Choroid plexus epithelial cell (primary cell): ENCODE data around the gene OR9K2.
A peak's percentile ranks its signal among the peaks of the same experiment; 100 is the strongest.

Experiments
- DNase-seq: peaks from one replicate; pipeline ENCODE4 v3.0.0-alpha.2; 2010; ENCODE audit warnings: low read depth
- H3K4me3 ChIP-seq: 2 replicates; pipeline ENCODE4 v1.5.1; 2011; ENCODE audit warnings: low read depth, mild to moderate bottlenecking, control low read depth, low read length, moderate library complexity
- TF ChIP-seq, protein P1 (sequence below): conservative IDR thresholded peaks from 2 replicates; pipeline ENCODE4 v1.5.1; 2011; ENCODE audit warnings: low read depth, mild to moderate bottlenecking, control low read depth, inconsistent platforms, low read length, moderate library complexity

The OR9K2 gene, protein sequence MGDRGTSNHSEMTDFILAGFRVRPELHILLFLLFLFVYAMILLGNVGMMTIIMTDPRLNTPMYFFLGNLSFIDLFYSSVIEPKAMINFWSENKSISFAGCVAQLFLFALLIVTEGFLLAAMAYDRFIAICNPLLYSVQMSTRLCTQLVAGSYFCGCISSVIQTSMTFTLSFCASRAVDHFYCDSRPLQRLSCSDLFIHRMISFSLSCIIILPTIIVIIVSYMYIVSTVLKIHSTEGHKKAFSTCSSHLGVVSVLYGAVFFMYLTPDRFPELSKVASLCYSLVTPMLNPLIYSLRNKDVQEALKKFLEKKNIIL

DNA sequence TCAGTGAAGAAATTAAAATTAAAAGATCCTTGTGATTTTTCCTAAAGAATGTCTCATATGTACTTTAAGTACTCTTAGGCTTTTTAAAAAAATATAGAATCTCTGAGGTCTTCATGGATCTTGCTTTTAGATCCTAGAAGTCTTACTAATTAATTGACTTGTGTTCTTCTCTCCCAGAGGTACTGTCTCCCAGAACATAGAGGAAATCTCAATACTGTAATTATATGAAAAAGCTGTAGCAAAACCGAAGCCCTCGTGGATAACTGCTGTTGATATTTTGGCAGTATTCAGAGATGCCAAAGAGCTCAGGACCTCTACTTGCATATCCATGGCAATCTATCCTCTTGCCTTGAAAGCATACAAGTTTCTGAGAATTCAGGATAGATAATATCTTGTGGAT is at the start of gene OR9K2:
TSS of gene OR9K2 (plus strand) at position 301 of the 400 bp plus-strand sequence. CDS start 3,429 bp downstream, outside the sequence.
- no peak for DNase-seq
- TF ChIP-seq, protein P1, sequence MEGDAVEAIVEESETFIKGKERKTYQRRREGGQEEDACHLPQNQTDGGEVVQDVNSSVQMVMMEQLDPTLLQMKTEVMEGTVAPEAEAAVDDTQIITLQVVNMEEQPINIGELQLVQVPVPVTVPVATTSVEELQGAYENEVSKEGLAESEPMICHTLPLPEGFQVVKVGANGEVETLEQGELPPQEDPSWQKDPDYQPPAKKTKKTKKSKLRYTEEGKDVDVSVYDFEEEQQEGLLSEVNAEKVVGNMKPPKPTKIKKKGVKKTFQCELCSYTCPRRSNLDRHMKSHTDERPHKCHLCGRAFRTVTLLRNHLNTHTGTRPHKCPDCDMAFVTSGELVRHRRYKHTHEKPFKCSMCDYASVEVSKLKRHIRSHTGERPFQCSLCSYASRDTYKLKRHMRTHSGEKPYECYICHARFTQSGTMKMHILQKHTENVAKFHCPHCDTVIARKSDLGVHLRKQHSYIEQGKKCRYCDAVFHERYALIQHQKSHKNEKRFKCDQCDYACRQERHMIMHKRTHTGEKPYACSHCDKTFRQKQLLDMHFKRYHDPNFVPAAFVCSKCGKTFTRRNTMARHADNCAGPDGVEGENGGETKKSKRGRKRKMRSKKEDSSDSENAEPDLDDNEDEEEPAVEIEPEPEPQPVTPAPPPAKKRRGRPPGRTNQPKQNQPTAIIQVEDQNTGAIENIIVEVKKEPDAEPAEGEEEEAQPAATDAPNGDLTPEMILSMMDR = no peak
- H3K4me3 ChIP-seq = no peak within 1 kb of the TSS

DNA sequence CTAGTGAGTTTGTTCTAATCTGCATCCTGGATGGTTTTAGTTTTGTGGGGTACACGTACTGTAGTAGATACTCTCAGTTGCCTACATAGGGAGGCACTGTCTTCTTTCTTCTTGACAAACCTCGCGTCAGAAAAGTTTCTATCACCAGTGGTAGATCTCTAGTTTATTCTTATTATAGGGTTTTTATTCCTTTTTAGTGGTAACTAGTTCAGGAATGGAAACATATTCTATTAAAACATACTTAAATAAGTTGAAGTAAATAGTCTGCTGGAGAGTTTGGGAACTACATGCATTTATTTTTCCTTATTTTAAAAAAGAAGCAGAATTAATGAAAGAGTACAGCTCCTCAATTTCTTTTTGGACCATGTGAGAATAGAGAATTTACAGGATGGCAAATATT is 33.6 kb upstream of the OR9K2 start:
- TF ChIP-seq, protein P1 = no peak
- DNase-seq = no peak
- H3K4me3 ChIP-seq = no peak overlapping the region

DNA sequence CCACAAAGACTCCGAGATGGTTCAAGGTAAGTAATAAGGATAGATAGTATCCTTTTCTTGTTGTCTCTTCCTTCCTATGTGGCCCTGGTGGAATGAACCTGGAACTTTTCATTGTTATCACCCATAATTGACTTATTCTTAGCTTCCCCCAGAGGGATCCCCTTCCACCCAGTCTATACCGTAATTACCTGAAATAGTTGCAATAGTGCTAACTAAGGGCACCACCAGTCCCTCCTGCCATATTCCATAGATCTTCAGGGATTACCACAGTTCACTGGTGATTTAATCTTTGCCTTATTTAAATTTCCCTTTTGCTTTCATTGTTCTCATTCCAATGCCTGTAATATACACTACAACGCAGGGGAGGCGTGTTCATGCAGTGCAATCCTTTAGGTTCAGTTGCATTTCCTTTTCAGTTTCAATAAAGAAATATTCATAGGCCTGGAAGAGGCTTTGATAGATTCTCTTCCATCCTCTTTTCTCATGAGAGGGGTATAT is 13.8 kb upstream of the OR9K2 start:
- DNase-seq = no peak
- no peak overlapping the region for H3K4me3 ChIP-seq
- TF ChIP-seq, protein P1 = no peak

DNA sequence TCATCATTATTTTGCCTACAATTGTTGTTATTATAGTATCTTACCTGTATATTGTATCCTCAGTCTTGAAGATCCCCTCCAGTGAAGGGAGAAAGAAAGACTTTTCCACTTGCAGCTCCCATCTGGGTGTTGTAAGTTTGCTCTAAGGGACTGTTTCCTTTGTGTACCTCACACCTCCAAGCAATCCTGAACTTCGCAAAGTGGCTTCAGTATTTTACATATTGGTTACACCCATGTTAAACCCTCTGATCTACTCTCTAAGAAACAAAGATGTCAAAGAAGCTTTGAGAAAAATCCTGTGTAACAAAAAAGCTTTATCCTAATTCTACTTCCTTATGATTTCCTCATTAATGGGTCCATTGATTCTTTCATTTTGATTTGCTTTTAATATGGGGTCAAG is 10.1 kb upstream of the OR9K2 start:
- TF ChIP-seq, protein P1 = no peak
- H3K4me3 ChIP-seq = no peak overlapping the region
- no peak for DNase-seq

DNA sequence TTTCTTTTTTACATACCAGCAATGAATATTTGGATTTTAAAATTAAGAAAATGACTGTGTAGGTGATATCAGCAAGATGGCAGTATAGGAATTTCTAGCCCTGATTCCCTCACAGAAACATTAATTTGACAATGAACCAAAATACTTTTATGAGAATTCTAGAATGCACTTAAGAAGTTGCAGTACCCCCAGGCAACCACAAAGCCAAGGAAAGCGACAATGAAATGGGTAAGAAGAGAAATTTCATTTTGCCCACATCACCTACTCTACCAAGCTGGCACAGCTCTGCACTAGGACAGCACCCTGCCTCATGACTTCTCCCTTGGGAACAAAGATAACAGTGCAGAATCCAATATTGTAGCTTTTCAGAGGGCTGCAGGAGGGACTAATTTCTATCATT is 6.6 kb downstream of the OR9K2 start:
- DNase-seq = no peak
- H3K4me3 ChIP-seq = no peak overlapping the region
- TF ChIP-seq, protein P1 = no peak

DNA sequence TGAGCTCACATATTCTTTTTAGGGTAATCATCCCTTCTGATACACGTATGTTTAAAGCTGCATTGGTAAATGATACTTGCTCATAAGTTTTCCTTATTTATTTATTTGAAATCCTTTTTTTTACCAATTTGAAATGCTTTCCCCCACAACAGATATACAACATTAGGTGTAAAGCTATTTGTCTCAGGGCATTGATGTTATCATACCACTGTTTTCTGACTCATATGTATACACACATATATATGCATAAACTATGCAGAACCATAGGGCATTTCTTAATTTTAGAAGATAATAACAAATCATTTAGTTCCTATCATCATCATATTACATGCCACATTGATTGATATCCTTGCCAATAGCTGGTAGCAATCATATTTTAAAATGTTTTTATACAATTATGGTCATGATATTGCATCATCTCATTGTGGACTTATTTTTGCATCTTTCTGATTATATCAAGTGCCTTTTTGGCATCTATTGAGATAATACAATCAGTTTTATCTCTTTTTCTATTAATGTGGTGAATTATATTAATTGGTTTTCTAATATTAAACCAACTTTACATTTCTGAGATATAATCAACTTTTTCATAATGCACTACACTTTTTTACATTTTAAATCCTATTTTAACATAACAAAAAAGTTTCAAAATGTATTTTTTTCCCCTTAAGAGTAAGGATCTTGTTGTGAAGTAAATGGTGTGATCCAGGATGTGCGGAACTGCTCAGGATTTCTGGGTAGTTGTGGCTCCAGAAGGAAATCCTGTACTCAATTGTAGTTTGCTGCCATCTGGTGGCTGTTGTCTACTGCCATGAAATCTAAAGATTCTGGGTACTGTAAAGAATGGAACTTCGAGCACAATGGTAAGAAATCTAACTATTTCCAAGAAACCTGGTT is 16.7 kb downstream of the OR9K2 start:
- TF ChIP-seq, protein P1 = peak; percentile 78
- H3K4me3 ChIP-seq = no peak overlapping the region
- DNase-seq = peak; percentile 62
